GM15510 (cell line): ENCODE data around the gene MTX2.

Experiments
- POLR2A ChIP-seq: IDR thresholded peaks from 3 replicates; pipeline ENCODE4 v1.6.1; 2011; ENCODE audit warnings: borderline replicate concordance; ENCODE audit not compliant: insufficient read length; ENCODE audit errors: extremely low read depth

The MTX2 gene

DNA sequence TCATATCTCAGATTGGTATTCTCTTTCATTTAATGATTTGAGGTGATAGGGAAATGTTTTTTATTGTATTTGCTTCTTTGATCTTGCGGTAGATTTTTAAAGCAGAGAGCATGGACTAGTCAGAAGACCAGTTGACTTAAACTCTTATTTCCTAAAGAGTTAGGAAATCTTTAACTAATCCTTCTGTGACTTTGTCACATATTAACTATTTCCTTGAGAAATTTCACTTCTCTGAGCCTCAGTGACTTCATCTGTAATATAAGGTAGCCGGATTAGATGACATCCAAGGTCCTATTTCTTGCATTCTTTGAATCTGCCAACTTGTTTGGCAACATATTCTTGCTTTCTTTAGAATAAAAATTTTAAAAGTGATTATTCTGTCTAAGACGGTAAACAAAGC, 55.6 kb downstream of the MTX2 start:
- TF ChIP-seq POLR2A: no peak

DNA sequence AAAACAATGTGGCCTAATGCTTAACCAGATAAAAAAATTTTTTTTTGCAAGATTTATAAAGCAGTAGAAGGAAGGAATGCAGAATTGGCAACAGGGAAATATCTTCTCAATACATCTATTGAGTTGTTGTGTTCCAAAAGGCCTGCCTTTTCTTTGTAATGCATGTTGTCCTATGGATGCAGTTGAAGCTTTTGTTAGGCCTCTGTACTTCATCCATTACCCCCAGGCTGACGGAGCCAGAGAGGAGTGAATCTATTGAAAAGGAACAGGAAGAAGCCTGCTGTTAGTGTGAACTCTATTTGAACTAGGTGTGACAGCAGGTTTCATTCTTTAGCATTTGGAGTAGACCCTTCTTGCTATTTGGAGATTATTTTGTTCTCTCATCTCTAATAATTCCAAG, 56.5 kb downstream of the MTX2 start:
- TF ChIP-seq POLR2A: no peak

DNA sequence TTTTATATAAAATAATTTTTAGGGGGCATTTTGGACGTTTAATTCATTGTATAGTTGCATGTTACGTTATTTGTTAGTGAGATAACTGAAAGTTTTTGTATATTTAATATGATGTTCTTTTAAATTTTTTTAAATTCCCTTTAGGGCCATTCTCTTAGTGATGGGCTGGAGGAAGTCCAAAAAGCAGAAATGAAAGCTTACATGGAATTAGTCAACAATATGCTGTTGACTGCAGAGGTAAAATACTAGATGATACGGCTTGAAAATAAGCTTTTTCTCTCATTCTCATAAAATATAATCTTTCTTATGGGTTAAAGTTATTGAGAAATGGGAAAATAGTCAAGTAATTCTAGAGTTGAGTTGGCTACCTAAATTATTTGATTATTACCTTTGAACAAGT, 58.9 kb downstream of the MTX2 start:
- TF ChIP-seq POLR2A: no peak

DNA sequence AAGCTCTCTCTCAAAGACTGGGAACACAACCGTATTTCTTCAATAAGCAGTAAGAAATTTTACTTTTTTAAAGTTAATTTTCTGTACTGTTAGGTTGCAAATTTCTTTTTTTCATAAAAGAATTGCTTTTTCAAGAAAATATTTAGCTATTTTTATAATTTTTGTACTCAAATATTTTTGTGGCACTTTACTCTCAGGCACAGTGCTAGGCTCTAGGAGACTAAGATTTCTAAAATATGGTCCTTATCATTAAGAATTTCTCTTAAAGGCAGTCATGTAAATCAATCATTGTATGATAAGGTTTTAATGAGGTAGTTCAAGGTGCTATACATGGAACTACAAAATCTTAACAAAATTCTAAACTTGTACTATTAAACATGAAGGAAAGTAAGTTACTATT, 61.4 kb downstream of the MTX2 start:
- no peak for TF ChIP-seq POLR2A

DNA sequence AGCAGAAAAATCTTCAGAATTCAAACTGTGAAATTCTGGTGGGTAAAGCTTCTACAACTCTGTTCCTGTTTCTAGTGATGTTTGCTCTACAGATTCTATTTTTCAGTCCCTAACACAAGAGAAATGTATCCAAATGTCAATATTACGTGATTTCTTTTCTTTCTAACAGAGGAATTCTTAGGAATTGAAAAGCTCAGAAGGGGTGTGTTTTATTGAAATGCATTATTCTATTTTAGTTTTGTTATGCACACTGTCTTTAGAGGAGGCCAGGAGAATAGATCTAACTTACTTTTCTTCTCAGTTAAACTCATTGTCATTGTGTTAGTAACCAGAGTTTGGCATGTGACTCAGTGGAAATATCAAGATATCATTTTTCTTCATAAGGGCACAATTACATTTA, 62.4 kb downstream of the MTX2 start:
- no peak for TF ChIP-seq POLR2A

DNA sequence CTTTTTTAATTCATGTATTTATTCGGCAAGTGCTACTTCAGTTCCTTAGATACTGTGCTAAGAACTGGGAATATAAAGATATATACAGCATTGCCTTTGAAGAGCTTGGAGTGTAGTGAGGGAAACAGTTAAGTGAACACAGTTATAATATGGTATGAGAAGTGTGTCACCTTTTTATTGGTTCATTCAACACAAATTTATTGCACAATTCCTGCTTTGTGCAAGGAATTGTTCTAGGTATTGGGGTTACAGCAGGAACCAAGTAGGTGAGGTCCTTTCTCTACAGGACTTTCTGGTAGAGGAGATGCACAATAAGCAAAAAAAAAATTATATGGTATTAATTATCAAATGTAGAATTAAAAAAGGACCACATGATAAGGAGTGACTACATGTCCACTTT, 65.5 kb downstream of the MTX2 start:
- no peak for TF ChIP-seq POLR2A

DNA sequence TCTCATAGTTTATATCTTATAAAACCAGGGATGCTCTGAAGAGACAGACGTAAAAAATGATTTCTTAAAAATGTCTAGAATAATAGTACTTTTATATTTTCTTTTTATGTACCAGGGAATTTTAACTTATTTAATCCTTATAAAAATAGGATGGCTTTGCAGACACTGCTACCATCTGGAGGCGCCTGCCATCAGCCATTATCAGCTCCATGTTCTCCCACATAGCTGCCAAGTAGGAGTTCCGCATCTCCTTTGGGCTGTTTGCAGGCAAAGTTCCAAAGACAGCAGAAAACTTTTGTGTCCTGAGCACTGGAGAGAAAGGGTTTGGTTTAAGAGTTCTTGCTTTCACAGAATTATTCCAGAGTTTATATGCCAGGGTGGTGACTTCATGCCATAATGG, 69.2 kb downstream of the MTX2 start:
- TF ChIP-seq POLR2A: no peak

DNA sequence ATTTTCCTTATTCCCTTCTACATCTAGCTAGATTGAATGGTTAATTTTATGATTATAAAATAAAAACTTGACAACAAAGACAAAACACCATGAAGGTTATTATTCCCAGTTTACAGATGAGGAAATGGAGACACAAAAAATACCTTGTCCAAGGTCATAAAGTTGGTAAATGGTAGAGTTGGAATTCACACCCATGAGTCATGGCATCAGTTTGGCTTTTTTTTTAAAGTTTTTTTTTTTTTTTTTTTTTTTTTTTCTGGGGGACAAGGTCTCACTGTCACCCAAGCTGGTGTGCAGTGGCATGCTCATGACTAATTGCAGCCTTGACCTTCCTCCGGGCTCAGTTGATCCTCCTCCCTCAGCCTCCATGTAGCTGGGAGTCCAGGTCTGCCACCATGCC, 70.0 kb downstream of the MTX2 start:
- no peak for TF ChIP-seq POLR2A

DNA sequence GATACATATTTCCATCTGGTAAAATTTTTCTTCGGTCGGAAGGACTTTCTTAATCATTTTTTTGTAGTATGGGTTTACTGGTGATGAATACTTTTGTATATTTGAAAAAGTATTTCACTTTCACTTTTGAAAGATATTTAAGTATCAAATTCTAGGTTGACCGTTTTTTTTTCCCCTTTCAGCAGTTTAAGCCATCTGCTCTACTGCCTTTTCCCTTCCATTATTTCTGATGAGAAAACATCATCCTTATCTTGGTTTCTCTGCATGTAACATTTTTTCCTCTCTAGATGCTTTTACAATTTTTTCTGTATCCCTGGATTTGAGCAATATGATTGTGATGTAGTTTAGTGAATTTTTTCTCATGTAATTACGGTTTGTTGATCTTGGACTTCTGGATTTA, 87.0 kb downstream of the MTX2 start:
- TF ChIP-seq POLR2A: no peak

DNA sequence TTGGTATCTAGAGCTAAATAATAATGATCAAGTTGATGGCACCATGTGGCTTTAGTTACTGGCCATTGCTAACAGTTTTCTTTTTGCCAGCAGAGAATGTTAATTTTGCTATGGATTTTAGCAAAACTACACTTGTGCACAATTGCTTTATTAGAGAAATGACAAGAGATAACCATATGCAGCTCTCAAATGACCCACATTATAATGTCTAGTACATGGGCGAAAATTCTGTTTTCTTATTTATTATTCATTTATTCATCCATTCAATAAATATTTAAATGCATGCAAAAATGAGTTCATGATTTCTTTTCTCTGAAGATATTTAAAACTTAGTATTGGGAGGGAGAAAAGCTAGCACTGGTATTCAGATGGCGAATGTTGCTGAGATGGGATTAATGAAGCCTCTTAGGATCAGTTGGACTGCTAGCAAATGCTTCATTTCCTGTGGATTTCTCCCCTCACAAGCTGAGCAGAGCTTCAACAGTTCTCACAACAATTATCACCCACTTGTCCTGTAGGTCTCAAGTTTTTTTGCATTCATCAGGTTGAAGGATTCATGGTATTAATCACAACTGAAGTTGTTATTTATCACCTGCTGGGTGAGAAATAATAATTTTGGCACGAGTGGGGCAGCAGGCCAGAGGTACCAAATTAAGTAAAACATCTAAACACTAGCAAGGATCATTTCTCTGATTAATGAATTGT, 95.2 kb downstream of the MTX2 start:
- no peak for TF ChIP-seq POLR2A

DNA sequence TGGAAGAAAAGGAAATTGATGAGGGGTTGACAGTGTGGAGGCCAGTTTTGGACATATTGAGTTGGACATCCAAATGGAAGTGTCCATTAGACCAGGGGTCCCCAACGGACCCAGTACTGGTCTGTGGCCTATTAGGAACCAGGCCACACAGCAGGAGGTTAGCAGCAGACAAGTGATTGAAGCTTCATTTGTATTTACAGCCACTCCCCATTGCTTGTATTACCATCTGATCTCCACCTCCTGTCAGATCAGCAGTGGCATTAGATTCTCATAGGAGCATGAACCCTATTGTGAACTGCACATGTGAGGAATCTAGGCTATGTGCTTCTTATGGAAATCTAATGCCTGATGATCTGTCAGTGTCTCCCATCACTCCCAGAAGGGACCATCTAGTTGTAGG, 99.1 kb downstream of the MTX2 start:
- no peak for TF ChIP-seq POLR2A

DNA sequence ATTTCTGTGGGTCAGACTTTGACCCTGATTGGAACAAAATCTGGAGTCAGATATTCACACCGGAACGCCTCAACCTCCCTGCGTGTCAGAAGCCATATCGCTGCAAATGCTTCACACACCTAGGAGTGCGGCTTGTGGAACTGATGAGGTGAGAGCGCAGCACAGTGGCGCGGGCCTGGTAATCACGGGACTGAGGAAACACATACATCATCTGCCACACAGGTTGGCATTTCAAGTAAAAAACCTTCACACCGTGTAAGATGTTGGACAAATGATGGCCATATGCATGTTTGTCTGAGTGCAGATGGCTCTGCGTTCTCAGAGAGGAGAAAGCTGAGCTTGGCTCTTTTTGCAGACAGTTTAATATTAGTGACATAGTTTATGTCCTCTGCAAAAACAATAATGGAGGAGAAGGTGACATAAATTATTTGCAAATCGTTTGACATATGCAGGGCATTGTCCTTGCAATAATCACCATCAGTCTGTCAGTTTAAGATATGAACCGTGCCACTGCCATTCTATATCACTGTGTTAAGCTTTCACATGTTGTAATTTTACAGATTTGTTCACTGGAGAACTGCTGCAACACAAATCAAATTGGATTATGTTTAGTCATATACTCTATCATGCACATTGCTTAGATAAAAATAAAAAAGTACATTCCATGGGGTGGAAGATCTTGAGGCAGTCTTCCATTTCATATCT, 101.4 kb downstream of the MTX2 start:
- no peak for TF ChIP-seq POLR2A

DNA sequence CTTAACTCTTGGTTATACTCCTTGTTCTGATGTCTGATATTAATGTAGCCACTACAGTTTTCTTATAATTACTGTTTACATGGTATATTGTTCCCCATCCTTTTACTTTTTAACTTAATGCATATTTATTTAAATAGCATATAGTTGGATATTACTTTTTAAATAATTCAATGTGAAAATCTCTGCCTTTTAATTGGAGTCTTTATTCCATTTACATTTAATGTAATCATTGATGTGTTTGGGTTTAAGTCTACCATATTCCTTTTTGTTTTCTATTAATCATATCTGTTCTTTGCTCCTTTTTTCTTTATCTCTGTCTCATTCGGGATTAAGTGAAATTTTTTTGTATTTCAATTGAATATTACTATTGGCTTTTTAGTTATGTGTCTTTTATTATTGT, 109.1 kb downstream of the MTX2 start:
- TF ChIP-seq POLR2A: no peak

DNA sequence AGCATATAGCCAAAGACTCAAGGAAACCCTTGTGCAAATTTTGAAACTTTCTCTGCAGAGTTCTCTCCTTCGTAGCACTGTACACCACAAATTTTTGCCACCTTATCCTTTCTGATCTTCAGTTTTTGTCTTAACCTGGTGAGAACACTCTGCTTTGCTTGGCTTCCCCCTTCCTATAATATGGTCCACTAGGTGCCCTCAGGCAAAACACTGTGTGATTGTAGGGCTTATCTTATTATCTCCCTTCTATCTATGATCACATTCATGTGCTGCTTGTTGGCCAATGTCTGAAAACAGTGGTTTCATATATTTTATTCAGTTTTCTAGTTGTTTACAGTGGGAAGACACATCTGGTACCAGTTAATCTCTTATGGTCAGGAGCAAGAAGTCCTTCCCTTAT, 111.1 kb downstream of the MTX2 start:
- no peak for TF ChIP-seq POLR2A

DNA sequence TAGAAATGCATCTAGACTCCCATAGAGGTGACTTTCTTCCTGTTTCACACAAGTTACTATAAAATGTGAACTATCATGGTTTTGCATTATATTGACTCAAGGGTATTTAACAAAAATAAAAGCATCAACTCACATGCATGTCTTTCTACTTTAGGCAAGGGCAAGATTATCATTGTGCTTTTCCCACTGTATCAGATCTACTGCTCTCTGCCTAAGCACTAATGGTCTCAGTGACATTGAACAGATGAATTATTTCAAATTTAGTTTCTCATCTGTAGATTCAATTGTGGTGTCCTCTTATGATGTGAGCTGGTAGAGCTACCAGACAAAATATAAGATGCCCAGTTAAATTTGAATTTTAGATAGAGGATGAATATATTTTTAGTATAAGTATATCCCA, 113.9 kb downstream of the MTX2 start:
- TF ChIP-seq POLR2A: no peak

DNA sequence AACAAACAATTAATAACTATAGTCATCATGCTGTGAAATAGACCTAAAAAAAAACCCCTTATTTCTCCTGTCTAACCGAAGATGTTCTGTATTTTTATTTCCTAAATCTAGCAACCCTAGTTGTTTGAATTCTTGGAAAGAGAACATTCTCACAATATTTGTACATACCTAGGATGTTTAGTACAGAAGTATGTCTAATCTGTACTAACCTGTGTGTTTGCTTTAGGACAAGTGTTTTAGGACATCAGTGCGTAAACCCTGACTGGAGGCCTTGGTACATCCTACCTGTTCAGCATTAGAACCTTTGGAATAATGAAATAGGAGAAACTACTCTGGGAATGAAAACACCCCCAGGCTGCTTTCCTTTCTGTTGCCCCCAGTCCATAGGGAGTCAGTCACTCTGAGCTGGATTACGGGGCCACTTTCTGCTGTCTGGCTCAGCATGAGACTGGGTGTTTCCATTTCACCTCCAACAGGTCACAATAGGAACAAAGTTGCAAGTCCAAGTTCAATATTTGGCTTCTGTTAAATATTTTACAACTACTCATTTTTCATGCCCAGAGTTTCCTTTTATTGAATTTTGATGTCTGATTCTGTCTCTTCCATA, 114.7 kb downstream of the MTX2 start:
- TF ChIP-seq POLR2A: no peak
